Measurements from ENCODE around the gene RIOX2. TPM values are rescaled to one million over a fixed set of nuclear protein-coding genes. Genes with fewer than 3 reads are reported as not detected.
"Not testable (repeated sequence)": the region's sequence is repeated elsewhere in the genome, so short reads cannot be mapped to it uniquely, and the experiment has no call there.

RIOX2 gene
- total RNA-seq, 2 experiments from 2014 or later, result 52.2 to 56.9 TPM

DNA sequence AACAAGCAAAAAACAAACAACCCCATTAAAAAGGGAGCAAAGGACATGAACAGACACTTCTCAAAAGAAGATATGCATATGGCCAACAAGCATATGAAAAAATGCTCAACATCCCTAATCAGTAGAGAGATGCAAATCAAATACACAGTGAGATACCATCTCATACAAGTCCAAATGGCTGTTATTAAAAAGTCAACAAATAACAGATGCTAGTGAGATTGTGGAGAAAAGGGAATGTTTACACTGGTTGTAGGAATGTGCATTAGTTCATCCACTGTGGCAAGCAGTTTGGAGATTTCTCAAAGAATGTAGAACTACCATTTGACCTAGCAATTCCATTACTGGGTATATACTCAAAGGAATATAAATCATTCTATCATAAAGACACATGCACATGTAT is 44.5 kb downstream of the RIOX2 start:
- no peaks in the 10 kb centered on the region for H3K4me1 Mint-ChIP-seq
- no peaks in the 10 kb centered on the region for H3K9me3 Mint-ChIP-seq
- no peaks in the 10 kb centered on the region for H3K27me3 Mint-ChIP-seq
- DNase-seq, result no peak
- H3K27ac Mint-ChIP-seq, result no peak overlapping the region
- H3K4me3 Mint-ChIP-seq, result no peak overlapping the region
- H3K36me3 Mint-ChIP-seq, result peaks cover 11% of the 10 kb centered on the region

DNA sequence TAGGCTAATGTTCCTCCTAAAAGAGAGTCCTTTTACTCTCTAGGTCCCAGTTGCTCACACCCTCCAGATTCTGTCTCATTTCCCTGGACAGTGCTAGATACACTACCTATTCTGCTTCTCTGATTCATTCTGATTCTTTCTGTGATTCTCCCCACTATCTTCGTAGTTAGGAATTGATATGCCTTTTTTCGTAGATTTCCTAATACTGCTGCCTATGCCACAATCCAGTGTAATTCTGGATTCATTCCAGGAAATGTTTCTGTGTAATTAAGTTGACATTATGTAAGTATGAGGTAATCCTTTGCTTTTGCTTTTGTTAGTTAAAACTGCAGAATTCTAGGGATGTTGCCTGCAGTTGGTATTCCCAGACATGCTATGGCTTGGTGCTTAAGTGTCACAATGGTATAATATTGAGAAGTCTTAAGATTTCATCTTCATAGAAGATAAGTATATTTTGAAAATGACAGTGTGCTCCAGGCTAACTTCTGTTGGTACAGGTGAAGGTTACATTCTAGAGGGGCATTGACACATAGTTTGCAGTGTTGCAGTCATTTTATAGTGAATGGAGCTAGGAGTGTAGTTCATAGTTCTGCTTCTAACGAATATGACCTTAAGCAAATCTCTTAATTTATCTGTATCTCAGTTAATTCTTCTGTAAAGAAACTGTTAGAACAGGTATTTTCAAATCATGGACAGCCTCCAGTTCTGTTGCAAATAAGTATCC is 54.3 kb downstream of the RIOX2 start:
- Mint-ChIP-seq H3K36me3 (peaks cover 21% of the 10 kb centered on the region), H3K4me1 (no peaks in the 10 kb centered on the region), H3K4me3 (no peak overlapping the region), H3K27me3 (no peaks in the 10 kb centered on the region), H3K9me3 (no peaks in the 10 kb centered on the region), H3K27ac (no peak overlapping the region)
- DNase-seq, result no peak

DNA sequence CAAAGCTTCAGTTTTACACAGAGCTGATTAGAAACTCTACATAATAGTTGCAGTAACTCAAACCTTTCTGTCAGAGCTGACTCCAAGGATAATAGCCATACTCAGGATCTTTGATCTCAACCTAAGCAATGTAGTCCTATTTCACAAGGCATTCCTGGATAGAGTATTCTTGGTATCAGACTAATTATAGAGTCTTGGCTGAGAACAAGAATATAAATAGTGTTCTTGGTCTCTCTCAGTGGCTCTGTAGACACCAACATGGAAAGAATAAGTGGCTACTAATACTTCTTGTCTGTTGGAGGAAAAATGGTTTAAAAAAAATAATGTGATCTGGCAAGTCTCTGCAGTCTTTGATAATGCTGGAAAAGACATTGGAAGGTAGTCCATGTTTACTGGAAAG is 55.7 kb downstream of the RIOX2 start:
- no peak overlapping the region for H3K27ac Mint-ChIP-seq
- no peaks in the 10 kb centered on the region for H3K27me3 Mint-ChIP-seq
- no peaks in the 10 kb centered on the region for H3K4me1 Mint-ChIP-seq
- no peaks in the 10 kb centered on the region for H3K9me3 Mint-ChIP-seq
- H3K36me3 Mint-ChIP-seq, result peaks cover 18% of the 10 kb centered on the region
- H3K4me3 Mint-ChIP-seq, result no peak overlapping the region
- DNase-seq, result no peak

DNA sequence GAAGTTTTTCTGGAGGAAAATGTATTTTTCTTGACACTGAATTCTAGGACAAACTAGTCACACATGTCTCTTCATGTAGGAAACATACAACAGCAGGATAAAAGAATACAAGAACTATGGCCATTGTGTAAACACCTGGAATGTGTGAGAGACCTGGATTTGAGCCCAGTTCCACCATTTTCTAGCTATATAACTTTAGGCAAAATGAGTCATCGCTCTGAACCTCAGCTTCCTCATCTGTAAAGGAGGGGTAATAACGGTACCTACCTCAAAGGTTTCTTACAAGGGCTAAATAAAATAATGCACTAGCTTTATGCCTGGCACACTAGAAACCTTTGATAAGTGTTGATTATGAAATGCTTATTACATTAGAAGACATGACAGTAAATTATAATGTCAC is 57.8 kb downstream of the RIOX2 start:
- no peaks in the 10 kb centered on the region for H3K9me3 Mint-ChIP-seq
- H3K4me3 Mint-ChIP-seq, result no peak overlapping the region
- H3K27ac Mint-ChIP-seq, result no peak overlapping the region
- no peak for DNase-seq
- H3K4me1 Mint-ChIP-seq, result peaks cover 14% of the 10 kb centered on the region
- H3K36me3 Mint-ChIP-seq, result peaks cover 10% of the 10 kb centered on the region
- H3K27me3 Mint-ChIP-seq, result no peaks in the 10 kb centered on the region

DNA sequence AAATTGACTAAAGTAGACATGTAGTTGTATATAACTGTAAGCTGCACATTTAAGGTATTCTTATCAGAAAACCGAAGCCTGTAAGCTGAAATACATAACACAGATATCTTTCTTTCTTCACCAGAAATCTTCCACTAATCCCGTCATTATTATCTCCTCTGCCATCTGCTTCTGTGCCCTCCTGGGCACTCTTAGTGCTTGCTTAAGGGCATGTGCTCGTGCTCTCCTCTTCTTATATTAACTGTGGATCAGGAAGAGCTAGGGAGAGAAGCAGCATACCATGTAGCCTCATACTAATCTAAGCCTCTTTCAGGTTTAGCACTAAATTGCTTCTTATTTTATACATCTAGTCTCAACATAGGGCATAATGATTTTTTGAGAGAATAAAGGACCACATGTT is 60.8 kb downstream of the RIOX2 start:
- Mint-ChIP-seq H3K4me3 (no peak overlapping the region), H3K36me3 (peaks cover 11% of the 10 kb centered on the region), H3K4me1 (peaks cover 14% of the 10 kb centered on the region), H3K27me3 (no peaks in the 10 kb centered on the region), H3K9me3 (peaks cover 3% of the 10 kb centered on the region), H3K27ac (no peak overlapping the region)
- DNase-seq, result no peak

DNA sequence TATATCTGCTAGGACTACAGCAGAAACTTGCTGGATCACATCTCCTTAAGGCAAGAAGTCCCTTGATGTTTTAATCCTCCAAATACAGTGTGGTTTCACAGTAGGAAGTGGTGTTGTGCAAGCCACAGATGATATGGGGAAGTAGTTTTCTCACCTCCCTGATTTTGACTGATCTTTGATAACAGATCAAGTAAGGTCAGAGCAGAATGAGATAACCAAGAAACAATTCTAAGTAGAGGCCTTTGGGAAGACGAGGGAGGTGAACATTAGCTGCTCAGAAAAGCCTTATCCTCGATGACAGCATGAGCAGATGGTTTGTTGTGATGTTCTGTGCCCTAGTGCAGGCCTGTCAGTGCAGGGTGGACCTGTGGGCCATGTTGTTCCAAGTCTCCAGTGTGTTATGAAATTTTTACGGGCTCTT is 61.3 kb downstream of the RIOX2 start:
- no peak for DNase-seq
- H3K4me3 Mint-ChIP-seq, result no peak overlapping the region
- H3K4me1 Mint-ChIP-seq, result peaks cover 14% of the 10 kb centered on the region
- H3K27ac Mint-ChIP-seq, result peak overlapping the region; percentile 62
- H3K27me3 Mint-ChIP-seq, result no peaks in the 10 kb centered on the region
- peaks cover 11% of the 10 kb centered on the region for H3K36me3 Mint-ChIP-seq
- peaks cover 3% of the 10 kb centered on the region for H3K9me3 Mint-ChIP-seq

DNA sequence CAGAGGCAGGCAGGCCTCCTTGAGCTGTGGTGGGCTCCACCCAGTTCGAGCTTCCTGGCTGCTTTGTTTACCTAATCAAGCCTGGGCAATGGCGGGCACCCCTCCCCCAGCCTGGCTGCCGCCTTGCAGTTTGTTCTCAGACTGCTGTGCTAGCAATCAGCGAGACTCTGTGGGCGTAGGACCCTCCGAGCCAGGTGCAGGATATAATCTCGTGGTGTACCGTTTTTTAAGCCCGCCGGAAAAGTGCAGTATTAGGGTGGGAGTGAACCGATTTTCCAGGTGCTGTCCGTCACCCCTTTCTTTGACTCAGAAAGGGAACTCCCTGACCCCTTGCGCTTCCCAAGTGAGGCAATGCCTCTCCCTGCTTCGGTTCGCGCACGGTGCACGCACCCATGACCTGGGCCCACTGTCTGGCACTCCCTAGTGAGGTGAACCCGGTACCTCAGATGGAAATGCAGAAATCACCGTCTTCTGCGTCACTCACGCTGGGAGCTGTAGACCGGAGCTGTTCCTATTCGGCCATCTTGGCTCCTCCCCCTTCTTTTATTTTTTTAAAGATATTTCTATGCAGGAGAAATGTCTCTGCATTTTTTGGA is 61.9 kb downstream of the RIOX2 start:
- not testable (repeated sequence) for H3K27me3 Mint-ChIP-seq, H3K9me3 Mint-ChIP-seq
- Mint-ChIP-seq H3K36me3 (peaks cover 11% of the 10 kb centered on the region), H3K4me3 (peak overlapping the region; percentile 45), H3K4me1 (peaks cover 14% of the 10 kb centered on the region), H3K27ac (peak overlapping the region; percentile 62)
- peak; percentile 3 for DNase-seq

DNA sequence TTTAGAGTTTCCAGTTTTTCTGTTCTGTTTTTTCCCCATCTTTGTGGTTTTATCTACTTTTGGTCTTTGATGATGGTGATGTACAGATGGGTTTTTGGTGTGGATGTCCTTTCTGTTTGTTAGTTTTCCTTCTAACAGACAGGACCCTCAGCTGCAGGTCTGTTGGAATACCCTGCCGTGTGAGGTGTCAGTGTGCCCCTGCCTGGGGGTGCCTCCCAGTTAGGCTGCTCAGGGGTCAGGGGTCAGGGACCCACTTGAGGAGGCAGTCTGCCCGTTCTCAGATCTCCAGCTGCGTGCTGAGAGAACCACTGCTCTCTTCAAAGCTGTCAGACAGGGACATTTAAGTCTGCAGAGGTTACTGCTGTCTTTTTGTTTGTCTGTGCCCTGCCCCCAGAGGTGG is 62.4 kb downstream of the RIOX2 start:
- H3K27me3 Mint-ChIP-seq, H3K27ac Mint-ChIP-seq, H3K9me3 Mint-ChIP-seq, H3K4me3 Mint-ChIP-seq, DNase-seq: not testable (repeated sequence)
- peaks cover 14% of the 10 kb centered on the region for H3K4me1 Mint-ChIP-seq
- H3K36me3 Mint-ChIP-seq, result peaks cover 11% of the 10 kb centered on the region

DNA sequence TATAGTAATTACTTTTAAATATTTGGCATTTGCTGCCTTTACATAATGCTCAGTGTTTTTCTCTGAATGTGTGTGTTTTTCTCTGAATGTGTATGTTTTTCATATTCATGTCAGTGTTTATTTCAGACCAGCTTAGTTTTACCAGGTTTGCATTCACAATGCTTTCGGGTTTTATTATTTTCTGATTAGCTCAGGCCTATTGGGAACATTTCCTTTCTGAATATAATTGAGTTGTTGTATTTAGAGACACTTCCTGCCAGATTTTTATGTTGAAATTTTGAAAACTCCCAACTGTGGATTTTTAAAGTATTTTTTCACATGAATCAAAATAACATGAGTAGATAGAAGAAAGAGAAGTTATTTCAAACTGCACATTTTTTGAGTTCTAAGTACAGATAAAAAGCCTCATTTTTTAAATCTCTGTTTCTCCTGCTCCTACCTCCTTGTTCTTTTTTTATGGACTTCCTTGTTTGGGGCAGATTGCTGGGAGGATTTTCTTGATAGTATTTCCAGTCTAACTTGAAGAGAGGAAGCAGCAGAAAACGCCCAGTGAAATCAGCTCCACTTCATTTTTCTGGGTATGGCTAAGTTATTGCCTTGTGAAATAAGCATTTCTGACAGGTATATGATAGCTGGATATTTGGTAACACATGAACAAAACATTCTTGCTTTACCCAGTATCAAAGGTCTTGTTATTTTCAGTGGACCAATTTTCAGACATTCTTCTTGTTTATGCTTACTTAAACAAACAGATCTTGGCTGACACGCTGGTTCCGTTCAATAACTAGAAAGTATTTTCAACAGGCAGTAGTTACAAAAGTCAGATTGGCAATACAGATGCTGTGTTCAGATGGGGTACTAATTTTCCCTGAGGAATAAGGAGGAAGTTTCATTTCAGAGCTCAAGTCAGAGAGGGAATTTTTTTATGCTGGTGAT is 70.7 kb downstream of the RIOX2 start:
- Mint-ChIP-seq H3K36me3 (peaks cover 3% of the 10 kb centered on the region), H3K4me3 (no peak overlapping the region), H3K9me3 (peaks cover 1% of the 10 kb centered on the region), H3K27ac (no peak overlapping the region), H3K27me3 (no peaks in the 10 kb centered on the region), H3K4me1 (peaks cover 2% of the 10 kb centered on the region)
- no peak for DNase-seq

DNA sequence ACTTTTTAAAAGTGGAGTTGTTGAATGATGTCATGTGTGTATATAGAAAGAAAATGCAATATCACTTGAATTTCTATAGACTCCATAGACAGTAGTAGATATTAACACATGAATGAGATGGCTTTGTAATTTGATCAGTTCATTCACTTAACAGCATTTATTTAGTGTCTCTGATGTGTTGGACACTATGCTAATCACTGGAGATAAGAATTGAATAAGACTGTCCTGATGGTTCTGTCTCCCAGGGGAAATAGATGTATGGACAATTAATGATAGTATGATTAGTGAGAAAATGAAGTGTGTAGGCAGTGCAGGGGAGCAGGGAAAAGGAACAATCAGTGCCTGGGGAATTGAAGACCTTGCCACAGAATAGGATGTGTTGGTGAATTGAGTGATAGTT is 72.9 kb downstream of the RIOX2 start:
- Mint-ChIP-seq H3K4me3 (no peak overlapping the region), H3K9me3 (peaks cover 1% of the 10 kb centered on the region), H3K27me3 (no peaks in the 10 kb centered on the region), H3K27ac (no peak overlapping the region), H3K4me1 (peaks cover 2% of the 10 kb centered on the region), H3K36me3 (peaks cover 3% of the 10 kb centered on the region)
- no peak for DNase-seq

DNA sequence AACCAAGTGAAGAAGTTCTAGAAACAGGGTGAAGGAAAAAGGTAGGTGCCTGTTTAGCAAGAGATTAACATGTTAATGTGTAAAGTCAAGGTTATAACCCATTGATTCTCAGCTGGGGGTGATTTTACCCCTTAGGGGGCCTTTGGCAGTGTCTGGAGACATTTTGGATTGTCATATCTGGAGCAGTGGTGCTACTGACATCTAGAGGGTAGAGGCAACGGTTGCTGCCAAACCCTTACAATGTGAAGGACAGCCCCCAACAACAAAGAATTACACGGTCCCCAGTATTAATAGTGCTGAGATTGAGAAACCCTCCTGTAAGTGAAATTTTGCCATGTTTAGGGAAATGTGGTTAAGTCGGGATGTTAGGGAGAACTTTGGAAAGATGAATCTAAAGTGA is 75.7 kb downstream of the RIOX2 start:
- no peaks in the 10 kb centered on the region for H3K9me3 Mint-ChIP-seq
- H3K27me3 Mint-ChIP-seq, result no peaks in the 10 kb centered on the region
- DNase-seq, result no peak
- no peak overlapping the region for H3K4me3 Mint-ChIP-seq
- peaks cover 2% of the 10 kb centered on the region for H3K4me1 Mint-ChIP-seq
- H3K36me3 Mint-ChIP-seq, result peaks cover 3% of the 10 kb centered on the region
- H3K27ac Mint-ChIP-seq, result no peak overlapping the region

DNA sequence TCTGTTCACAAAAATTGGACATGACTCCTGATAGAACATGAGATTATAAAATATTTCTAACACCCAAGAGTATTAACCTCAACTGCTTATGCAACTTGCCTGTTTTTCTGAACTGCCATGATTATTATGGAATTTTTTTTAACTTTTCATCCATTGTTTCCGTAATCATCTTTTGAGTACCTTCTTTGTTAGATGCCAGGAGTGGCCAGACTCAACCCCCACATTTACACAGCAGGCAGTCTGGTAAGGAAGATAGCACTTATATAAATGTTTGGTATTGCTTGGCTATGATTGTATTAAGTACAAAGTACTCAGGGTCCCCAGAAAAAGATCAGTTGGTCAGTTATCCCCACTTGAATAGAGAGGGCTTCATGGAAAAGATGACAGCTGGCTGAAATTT is 76.1 kb downstream of the RIOX2 start:
- Mint-ChIP-seq H3K4me1 (no peaks in the 10 kb centered on the region), H3K27me3 (no peaks in the 10 kb centered on the region), H3K9me3 (no peaks in the 10 kb centered on the region), H3K27ac (no peak overlapping the region), H3K4me3 (no peak overlapping the region), H3K36me3 (peaks cover 3% of the 10 kb centered on the region)
- DNase-seq, result no peak

DNA sequence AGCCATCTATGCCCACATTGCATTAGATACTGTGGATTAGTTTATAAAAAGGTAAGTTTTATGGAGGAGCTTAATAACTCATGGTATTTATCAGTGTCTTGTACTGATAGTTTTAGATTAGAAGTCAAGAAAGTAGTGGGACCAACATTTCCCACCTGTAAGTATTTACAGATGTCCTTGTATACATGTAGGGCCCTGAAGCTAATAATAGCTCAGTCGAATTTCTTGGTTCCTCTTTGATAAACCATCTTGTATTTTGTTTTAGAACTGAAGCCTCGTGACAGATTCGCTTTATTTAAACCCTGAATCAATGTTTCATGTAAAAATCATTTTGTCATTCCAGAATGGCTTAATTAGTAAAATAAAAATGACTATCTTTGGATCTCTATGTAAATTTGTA is 77.0 kb downstream of the RIOX2 start:
- no peak for DNase-seq
- no peaks in the 10 kb centered on the region for H3K4me1 Mint-ChIP-seq
- peaks cover 3% of the 10 kb centered on the region for H3K36me3 Mint-ChIP-seq
- H3K27me3 Mint-ChIP-seq, result no peaks in the 10 kb centered on the region
- H3K9me3 Mint-ChIP-seq, result no peaks in the 10 kb centered on the region
- H3K27ac Mint-ChIP-seq, result no peak overlapping the region
- no peak overlapping the region for H3K4me3 Mint-ChIP-seq

DNA sequence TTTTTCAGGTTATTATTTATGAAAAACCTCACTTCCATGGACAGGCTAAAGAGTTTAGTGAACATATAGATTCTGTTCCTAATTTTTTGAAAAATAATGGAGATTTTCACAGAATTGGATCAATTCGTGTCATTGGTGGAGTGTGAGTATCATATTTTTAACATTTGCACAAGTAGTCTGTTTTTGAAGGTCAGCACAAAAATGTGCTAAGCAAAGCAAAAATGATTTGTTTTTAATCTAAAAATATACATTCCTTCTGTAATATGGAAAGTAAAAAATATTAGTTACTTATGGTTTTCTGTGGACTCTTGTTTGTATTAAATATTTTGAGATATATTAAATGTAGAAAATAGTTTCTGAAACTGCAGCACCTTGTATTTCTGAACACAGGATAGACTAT is 79.4 kb downstream of the RIOX2 start:
- Mint-ChIP-seq H3K27me3 (no peaks in the 10 kb centered on the region), H3K4me3 (no peak overlapping the region), H3K4me1 (no peaks in the 10 kb centered on the region), H3K27ac (no peak overlapping the region), H3K36me3 (peaks cover 3% of the 10 kb centered on the region), H3K9me3 (no peaks in the 10 kb centered on the region)
- DNase-seq, result no peak

Data from activated naive CD8-positive, alpha-beta T cell treated with anti-CD3 and anti-CD28 coated beads for 36 hours (primary cell).